GM04503 (cell line): ENCODE results near the gene C1orf115.
"Not testable (repeated sequence)": the region's sequence is repeated elsewhere in the genome, so short reads cannot be mapped to it uniquely, and the experiment has no call there.

ENCODE experiments used
- DNase-seq: peaks from one replicate; pipeline ENCODE4 v3.0.0-alpha.2; 2012; ENCODE audit warnings: low read depth

Gene C1orf115, protein sequence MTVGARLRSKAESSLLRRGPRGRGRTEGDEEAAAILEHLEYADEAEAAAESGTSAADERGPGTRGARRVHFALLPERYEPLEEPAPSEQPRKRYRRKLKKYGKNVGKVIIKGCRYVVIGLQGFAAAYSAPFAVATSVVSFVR

DNA sequence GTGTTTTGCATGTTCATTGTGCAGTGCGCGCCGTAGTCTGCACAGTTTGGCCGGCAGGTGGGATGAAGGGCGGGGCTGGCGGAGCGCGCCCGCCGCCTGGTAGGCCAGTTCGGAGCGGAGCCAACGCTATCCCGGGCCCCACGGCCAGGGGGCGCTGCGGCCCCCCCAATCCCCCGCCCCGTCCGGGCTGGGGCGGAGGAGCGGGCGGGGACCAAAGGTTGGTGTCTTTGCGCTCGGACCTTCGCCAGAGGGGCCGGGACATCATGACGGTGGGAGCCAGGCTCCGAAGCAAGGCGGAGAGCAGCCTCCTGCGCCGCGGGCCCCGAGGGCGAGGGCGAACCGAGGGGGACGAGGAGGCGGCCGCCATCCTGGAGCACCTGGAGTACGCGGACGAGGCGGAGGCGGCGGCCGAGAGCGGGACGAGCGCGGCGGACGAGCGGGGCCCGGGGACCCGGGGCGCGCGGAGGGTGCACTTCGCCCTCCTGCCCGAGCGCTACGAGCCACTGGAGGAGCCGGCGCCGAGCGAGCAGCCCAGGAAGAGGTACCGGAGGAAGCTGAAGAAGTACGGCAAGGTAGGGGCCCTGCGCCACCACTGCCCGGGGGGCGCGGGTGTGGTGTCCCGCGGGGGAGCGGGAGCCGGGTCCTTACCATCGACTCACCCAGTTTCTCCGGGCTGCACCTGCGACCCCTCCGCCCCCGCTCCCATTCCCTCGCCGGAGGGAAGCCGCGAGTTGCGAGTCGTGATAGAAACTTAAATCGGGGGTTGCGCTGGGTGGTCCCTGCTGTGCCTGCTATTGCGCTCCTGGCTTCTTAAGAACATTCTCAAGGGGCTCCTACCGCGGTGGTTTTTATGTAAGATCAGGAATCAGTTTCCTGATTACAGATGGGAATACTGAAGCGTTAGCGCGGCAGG lies at the start of gene C1orf115:
TSS of gene C1orf115 (plus strand) at position 224 of the 913 bp plus-strand sequence. CDS start at position 264, 40 bp downstream.
- DNase-seq: no peak

- no peak for DNase-seq
Measured at GRCh38 chr1:220642285-220642684, 47.9 kb upstream of the C1orf115 start.

DNA sequence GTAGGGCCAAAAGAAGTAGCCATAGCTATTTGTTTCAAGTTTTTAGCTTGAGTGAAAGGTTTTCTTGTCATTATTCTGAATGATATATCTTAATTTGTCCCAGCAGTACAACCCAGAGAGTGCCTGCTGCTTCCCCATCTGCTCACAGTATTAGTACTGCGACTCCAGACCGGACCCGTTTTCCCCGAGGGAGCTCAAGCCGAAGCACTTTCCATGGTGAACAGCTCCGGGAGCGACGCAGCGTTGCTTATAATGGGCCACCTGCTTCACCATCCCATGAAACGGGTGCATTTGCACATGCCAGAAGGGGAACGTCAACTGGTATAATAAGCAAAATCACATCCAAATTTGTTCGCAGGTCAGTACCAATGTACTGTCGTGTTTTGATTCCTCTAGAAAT lies 37.2 kb upstream of the C1orf115 start:
- no peak for DNase-seq

DNA sequence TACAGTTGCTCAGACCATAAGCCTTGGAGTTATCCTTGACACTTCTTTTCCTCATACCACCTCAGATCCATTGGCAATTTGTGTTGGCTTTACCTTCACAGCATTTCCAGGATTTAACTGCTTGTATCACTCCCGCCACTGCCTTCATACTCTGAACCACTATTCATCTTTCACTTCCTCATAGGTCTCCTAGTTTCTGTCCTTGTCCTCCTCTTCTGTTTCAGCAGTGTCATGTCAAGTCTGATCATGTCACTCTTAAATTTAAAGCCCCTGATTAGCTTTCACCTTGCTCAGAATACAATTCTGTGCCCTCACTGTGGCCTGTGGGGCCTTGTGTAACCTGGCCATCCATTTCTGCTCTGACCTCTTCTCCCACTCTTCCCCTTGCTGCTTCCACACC lies 34.7 kb upstream of the C1orf115 start:
- no peak for DNase-seq

- DNase-seq: no peak
Measured at GRCh38 chr1:220655961-220656740, 34.0 kb upstream of the C1orf115 start.

- DNase-seq: no peak
Measured at GRCh38 chr1:220666349-220666748, 23.8 kb upstream of the C1orf115 start.

DNA sequence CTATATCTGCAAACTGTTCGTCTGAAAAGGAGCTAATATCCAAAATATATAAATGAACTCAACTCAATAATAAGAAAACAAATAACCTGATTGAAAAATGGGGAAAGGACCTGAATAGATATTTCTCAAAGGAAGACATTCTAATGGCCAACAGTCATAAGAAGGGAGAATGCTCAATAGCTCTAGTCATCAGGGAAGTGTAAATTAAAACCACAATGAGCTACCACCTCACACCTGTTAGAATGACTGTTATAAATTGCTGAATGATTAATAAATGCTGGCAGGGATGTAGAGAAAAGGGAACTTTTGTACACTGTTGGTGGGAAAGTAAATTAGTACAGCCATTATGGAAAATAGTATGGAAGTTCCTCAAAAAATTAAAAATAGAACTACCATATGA lies 21.2 kb upstream of the C1orf115 start:
- DNase-seq: no peak

DNA sequence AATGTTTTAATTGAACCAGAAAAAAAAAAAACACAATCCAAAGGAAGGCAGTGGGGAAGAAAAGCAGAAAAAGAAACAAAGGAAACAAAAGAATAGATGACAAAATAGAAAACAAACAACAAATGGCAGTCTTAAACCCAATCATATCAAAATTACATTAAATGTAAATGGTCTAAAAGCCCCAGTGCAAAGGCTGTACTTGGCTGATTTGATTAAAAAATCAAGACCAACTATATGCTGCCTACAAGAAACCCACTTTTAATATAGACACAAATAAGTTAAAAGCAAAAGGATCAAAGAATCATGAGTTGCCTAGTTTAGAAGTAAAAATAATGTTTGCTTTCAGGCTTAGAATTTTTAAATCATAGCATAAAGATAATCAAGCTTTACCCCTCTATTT lies 19.8 kb upstream of the C1orf115 start:
- DNase-seq: no peak

- no peak for DNase-seq
Measured at GRCh38 chr1:220673921-220674320, 16.2 kb upstream of the C1orf115 start.

- DNase-seq: no peak
Measured at GRCh38 chr1:220677251-220677650, 12.9 kb upstream of the C1orf115 start.

DNA sequence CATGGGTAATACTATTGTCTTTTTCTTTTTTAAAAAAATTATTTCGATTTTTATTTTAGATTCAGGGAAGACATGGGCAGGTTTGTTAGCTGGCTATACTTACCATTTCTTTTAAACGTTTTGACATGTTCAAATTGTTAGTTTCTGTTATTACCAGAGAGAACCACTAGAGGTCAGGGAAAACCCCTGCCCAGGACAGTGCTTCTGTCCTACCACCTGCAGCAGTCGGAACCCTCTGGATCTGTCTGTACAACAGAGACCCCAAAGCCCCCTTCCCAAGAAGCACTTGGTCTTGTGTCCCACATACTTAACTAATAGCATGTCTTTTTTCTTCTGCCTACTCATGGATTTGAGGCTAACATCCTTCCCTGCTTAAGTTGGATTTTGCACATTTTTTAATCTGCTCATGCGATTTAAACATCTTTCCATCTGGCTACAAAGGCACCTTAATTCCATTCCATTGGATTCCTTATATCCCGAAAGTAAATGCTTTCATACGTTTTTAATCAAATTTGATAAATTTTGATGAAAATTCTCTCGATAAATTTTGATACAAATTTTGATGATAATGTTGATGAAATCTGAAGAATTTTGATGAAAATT lies 10.0 kb upstream of the C1orf115 start:
- DNase-seq: no peak

DNA sequence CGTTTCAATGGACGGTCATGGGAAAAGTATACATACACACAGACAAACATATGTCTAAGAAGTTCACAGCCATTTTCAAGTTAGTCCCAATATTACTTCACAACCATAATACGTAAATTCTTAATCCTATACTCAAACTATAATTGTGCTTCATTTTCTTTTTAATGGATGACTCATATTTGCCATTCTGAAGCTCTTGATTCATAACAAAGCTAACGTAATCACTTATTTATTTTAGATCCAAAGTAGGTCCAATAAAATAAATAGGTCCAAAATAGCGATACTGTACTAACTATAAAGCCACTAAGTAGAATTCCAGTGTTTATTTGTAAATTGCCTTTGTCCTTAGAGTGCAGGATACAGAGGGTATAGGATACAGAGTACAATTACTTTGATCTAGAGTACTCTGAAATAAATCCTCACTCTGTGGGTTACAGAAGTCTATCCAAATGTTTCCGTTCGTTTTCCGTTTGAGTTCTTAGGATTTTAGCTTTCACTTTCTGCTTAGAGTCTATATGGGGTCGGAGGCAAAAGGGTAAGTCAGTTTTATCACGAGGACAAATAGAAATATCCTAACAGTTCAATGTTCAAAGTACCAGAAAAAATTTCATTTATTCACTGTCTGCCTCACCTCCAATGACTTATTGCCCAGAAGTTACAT lies 8.8 kb upstream of the C1orf115 start:
- DNase-seq: no peak

DNA sequence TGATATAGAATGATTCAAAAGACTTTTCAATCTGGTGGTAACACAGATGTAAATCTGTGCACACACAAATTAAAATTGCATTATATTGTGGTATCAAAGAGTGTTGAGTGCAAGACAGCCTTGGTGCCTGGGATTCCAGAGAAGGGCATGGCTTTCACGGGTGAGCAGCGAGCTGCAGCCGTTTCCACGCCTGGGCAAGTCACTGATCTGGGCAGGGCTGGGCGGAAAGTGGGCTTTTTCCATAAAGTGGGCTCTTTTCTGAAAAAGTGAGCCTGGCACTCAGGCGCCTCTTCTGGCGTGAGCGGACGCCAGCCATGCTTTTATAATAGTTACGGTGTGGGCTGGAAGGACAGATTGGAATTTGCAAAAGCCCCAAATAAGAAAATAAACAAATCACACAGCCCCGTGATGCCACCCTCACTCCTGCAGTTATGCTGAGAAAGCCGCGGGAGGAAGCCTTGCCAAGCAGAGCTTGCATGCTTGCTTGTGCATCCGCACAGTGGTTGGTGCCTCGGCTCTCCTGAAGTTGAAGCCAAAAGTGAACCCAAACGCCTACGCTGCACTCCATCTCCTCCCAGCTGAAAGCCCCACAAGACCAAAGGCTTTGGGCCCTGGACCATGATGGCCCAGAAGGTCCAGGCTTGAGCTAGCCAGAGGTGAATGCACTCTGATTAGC lies 7.1 kb upstream of the C1orf115 start:
- no peak for DNase-seq

GRCh38 chr1:220683716-220684115 lies 6.4 kb upstream of the C1orf115 start:
- not testable (repeated sequence) for DNase-seq

DNA sequence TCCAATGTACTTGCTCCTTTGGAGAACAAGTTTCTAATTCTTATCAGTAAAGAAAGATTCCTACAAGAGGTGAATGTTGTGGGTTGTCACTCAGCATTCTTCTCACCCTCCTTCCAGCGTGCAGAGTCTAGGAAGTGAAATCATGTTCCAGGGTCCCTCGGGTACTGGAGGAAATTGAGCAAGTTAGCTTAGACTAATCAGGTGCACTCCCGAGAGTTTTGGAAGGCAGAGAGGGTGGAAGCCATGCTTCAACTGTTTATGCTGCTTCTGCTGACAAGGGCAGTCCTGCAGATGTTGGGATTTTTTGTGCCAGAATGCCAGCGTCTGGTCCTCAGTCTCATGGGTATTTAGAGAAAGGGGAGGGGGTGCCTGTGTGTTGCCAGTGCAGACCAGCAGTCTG lies 5.3 kb upstream of the C1orf115 start:
- no peak for DNase-seq

DNA sequence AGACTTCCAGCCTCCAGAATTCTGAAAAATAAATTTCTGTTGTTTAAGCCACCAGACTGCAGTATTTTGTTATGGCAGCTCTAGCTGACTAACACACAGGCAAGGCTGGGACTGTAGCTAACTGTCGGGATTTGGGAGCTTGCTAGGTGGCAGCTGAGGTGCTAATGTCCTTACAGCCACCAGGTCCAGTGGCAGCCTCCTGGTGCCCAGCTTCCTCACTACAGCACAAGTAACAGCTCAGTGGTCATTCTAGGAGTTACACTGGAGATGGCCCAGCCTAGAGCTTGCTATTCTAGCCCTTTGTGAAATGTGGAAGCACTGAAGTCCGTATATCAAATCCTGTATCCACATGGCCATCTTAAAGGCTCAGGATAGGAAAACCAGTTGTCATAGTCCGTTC lies 4.3 kb upstream of the C1orf115 start:
- no peak for DNase-seq

GRCh38 chr1:220687809-220688208 lies 2.4 kb upstream of the C1orf115 start:
- no peak for DNase-seq

DNA sequence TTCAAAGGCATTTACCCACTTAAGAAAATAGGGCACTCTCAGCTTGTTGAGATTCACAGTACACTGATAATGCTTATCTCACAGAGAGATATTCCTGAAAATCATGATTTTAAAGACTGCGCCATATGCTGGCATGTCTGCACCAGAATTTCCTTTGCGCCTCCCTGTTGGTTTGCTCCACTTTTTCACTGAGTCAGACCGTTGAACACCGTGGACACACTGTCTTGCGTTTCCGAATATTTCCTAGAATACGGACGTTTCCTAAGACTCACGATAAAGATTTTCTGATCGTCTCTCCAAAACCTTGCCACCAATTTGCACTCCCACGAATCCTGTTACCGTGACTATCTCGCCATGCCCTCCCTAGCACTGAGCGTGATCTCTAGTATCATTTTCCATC lies 497 bp upstream of the C1orf115 start:
- no peak for DNase-seq

DNA sequence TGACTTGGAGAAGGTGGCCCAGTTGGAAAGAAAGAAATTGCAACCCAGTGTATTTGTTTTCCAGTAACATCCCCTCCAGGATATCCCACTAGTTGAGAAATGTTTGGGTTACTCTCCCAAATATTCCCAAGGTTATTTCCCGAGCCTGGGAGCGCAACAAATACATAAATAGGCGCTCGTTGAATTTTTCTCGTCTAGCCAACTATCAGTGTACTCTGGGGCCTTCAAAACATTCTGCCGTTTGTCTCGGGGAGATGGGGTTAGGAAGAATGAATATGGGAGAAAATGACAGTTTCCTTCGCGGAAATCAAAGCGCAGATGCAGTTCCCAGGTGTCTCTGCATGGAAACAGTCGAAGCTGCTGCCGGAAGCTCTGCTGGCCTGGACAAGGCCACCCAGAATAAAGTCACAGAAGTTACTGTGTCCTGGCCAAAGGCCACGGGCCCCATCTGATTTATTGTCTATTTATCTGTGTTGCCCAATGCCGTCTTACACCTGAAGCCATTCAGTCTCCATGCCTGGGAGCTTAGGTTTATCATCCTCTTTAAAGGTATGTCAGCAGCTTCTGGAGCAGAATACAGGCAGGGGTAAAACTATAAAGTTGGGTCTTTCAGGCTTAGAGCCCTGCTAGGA lies 1.0 kb downstream of the C1orf115 start:
- DNase-seq: no peak

- DNase-seq: peak; percentile 19
Measured at GRCh38 chr1:220692436-220693228, 2.5 kb downstream of the C1orf115 start.
